ENCODE results near the gene GRK5.

- TF ChIP-seq, protein P1, sequence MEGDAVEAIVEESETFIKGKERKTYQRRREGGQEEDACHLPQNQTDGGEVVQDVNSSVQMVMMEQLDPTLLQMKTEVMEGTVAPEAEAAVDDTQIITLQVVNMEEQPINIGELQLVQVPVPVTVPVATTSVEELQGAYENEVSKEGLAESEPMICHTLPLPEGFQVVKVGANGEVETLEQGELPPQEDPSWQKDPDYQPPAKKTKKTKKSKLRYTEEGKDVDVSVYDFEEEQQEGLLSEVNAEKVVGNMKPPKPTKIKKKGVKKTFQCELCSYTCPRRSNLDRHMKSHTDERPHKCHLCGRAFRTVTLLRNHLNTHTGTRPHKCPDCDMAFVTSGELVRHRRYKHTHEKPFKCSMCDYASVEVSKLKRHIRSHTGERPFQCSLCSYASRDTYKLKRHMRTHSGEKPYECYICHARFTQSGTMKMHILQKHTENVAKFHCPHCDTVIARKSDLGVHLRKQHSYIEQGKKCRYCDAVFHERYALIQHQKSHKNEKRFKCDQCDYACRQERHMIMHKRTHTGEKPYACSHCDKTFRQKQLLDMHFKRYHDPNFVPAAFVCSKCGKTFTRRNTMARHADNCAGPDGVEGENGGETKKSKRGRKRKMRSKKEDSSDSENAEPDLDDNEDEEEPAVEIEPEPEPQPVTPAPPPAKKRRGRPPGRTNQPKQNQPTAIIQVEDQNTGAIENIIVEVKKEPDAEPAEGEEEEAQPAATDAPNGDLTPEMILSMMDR (IDR thresholded peaks at IDR 0.05; ENCODE audit: insufficient read depth, low read length, poor library complexity, severe bottlenecking), result no peak
- no peak for TF ChIP-seq EZH2phosphoT487 (conservative IDR thresholded peaks at IDR 0.05; ENCODE audit: low read length)
Observed at GRCh38 chr10:119205894-119206602, 1.3 kb upstream of the GRK5 start.
